K562 (cell line): ENCODE measurements around the gene FANCD2. TPM values are rescaled to one million over a fixed set of nuclear protein-coding genes. Genes with fewer than 3 reads are reported as not detected.
A peak's percentile ranks its signal among the peaks of the same experiment; 100 is the strongest.

Source experiments
- BMI1 ChIP-seq: fragments of 150-350 bp; IDR thresholded peaks from 2 replicates; pipeline ENCODE4 v1.6.1; 2014; ENCODE audit warnings: low read length
- CBFA2T2 ChIP-seq: fragments of 450-650 bp; conservative IDR thresholded peaks from 2 replicates; pipeline ENCODE4 v1.6.1; 2017; ENCODE audit warnings: mild to moderate bottlenecking
- CGGBP1 ChIP-seq: fragments of 250-450 bp; sonication (Bioruptor Pico); IDR thresholded peaks from 2 replicates; pipeline ENCODE4 v1.9.0; 2021; ENCODE audit warnings: mild to moderate bottlenecking
- CLOCK ChIP-seq: fragments of 250-450 bp; sonication (Bioruptor Pico); IDR thresholded peaks from 2 replicates; pipeline ENCODE4 v1.4.0; 2020; ENCODE audit warnings: mild to moderate bottlenecking, moderate library complexity, borderline replicate concordance
- HEY1 ChIP-seq: fragments of 250-450 bp; sonication (Bioruptor Pico); IDR thresholded peaks from 2 replicates; pipeline ENCODE4 v1.5.0; 2020; ENCODE audit warnings: mild to moderate bottlenecking, moderate library complexity, borderline replicate concordance
- HNRNPK ChIP-seq: fragments of 200-400 bp; formaldehyde crosslinking; IDR thresholded peaks from one replicate; pipeline ENCODE4 v1.6.1; 2018; ENCODE audit warnings: mild to moderate bottlenecking, low read depth, low read length; ENCODE audit not compliant: poor library complexity, severe bottlenecking
- MLLT1 ChIP-seq, 2 experiments: fragments of 450-650 bp; IDR thresholded peaks; 2 replicates each; pipeline ENCODE4 v1.6.1; 2016
- MYNN ChIP-seq, 2 experiments: sonication (generic); formaldehyde crosslinking in 1 of 2; IDR thresholded peaks; 2 replicates each; pipeline versions ENCODE4 v1.5.0 to v1.6.1; 2016 to 2020; ENCODE audit warnings: antibody characterized with exemption in 1 of 2, missing genetic modification reagents in 1 of 2
- NFRKB ChIP-seq: fragments of 450-650 bp; IDR thresholded peaks from 2 replicates; pipeline ENCODE4 v1.6.1; 2016; ENCODE audit warnings: low read depth
- NR2F6 ChIP-seq: fragments of 450-650 bp; formaldehyde crosslinking; IDR thresholded peaks from 2 replicates; pipeline ENCODE4 v1.4.0; 2020; ENCODE audit warnings: mild to moderate bottlenecking
- OTX1 ChIP-seq: fragments of 450-650 bp; formaldehyde crosslinking; IDR thresholded peaks from 2 replicates; pipeline ENCODE4 v1.4.0; 2022; ENCODE audit warnings: mild to moderate bottlenecking
- POLR2G ChIP-seq: fragments of 200-400 bp; formaldehyde crosslinking; IDR thresholded peaks from 2 replicates; pipeline ENCODE4 v1.6.1; 2017; ENCODE audit warnings: low read depth, mild to moderate bottlenecking, antibody characterized with exemption, low read length, moderate library complexity
- PRPF4 ChIP-seq: fragments of 200-400 bp; formaldehyde crosslinking; IDR thresholded peaks from one replicate; pipeline ENCODE4 v1.6.1; 2017; ENCODE audit warnings: low read length, low read depth, mild to moderate bottlenecking; ENCODE audit not compliant: insufficient read depth, poor library complexity, severe bottlenecking
- SAFB2 ChIP-seq: fragments of 200-400 bp; formaldehyde crosslinking; IDR thresholded peaks from 2 replicates; pipeline ENCODE4 v1.6.1; 2018; ENCODE audit warnings: borderline replicate concordance, low read length, low read depth, moderate library complexity; ENCODE audit not compliant: severe bottlenecking
- XRCC4 ChIP-seq: IDR thresholded peaks from one replicate; pipeline ENCODE4 v1.6.1; 2011; ENCODE audit not compliant: insufficient read depth, insufficient read length; ENCODE audit errors: extremely low read depth
- ZBTB7A ChIP-seq: IDR thresholded peaks from 2 replicates; pipeline ENCODE4 v1.6.1; 2011; ENCODE audit warnings: low read depth, mild to moderate bottlenecking, low read length, moderate library complexity, borderline replicate concordance; ENCODE audit not compliant: control insufficient read depth
- ZMIZ1 ChIP-seq, 2 experiments: fragments of 150-350 bp in 1 of 2; IDR thresholded peaks; 2 replicates each; pipeline ENCODE4 v1.6.1; 2012 to 2016; ENCODE audit warnings: low read depth in 2 of 2, low read length in 2 of 2, mild to moderate bottlenecking in 1 of 2, moderate library complexity in 1 of 2
- ZNF24 ChIP-seq: fragments of 450-650 bp; IDR thresholded peaks from 2 replicates; pipeline ENCODE4 v1.6.1; 2016
- ZNF324 ChIP-seq: fragments of 250-450 bp; sonication (Bioruptor Pico); IDR thresholded peaks from 2 replicates; pipeline ENCODE4 v1.4.0; 2020; ENCODE audit warnings: mild to moderate bottlenecking
- ZNF347 ChIP-seq: fragments of 450-650 bp; formaldehyde crosslinking; IDR thresholded peaks from 2 replicates; pipeline ENCODE4 v1.4.0; 2020; ENCODE audit warnings: low read depth, mild to moderate bottlenecking, moderate library complexity
- ZNF551 ChIP-seq: fragments of 250-450 bp; sonication (Bioruptor Pico); IDR thresholded peaks from 2 replicates; pipeline ENCODE4 v1.5.0; 2021; ENCODE audit warnings: mild to moderate bottlenecking, moderate library complexity
- polyA plus RNA-seq, 8 experiments: library from polyadenylated mRNA; depleted of rRNA in 4 of 8; stranded (reverse) in 5 of 8; unstranded in 3 of 8; fragments of >200 nt; fragmentation: Nextera tagmentation in 2 of 8; fragmentation: Illumina TruSeq in 1 of 8; extraction: Ambion mirVana in 2 of 8; extraction: Trizol in 1 of 8; gene quantifications; 2 replicates each; pipeline versions ENCODE4 v1.2.1 to v1.2.3, GENCODE V29; 2011 to 2014; ENCODE audit warnings: inconsistent platforms in 1 of 8, missing spikeins in 1 of 8
- total RNA-seq, 7 experiments: library from RNA; depleted of rRNA in 6 of 7; stranded (reverse); fragments of >200 nt in 6 of 7; fragmentation: Illumina TruSeq in 2 of 7; extraction: Trizol in 2 of 7; gene quantifications; 2 replicates each; pipeline versions ENCODE4 v1.2.1 to v1.2.3, GENCODE V29; 2011 to 2021; ENCODE audit warnings: low replicate concordance in 1 of 7

FANCD2 gene
- total and polyA plus RNA-seq, 9 of the 15 experiments (the other 6 are each of a cell fraction or from before 2014, with no cell fraction given), result 59.4 to 137 (median 96.1) TPM

- TF ChIP-seq ZMIZ1 (IDR thresholded peaks at IDR 0.05; ENCODE audit: low read depth in 2 of 2, low read length in 2 of 2) (no peak), HNRNPK (no peak), HEY1 (CRISPR knock-in tag) (no peak), CBFA2T2 (no peak), MYNN (IDR thresholded peaks at IDR 0.05) (no peak), MYNN (CRISPR knock-in tag; IDR thresholded peaks at IDR 0.05) (no peak), PRPF4 (peak; percentile 13), XRCC4 (no peak), ZNF324 (CRISPR knock-in tag) (no peak), ZNF24 (no peak), CGGBP1 (CRISPR knock-in tag) (no peak), ZNF347 (CRISPR knock-in tag) (no peak), NFRKB (peak; percentile 18; the same call in 1 of the 2 replicates), NR2F6 (CRISPR knock-in tag) (no peak), ZBTB7A (no peak), SAFB2 (no peak), OTX1 (CRISPR knock-in tag) (no peak), POLR2G (no peak), CLOCK (CRISPR knock-in tag) (no peak), BMI1 (no peak), MLLT1 (IDR thresholded peaks at IDR 0.05) (peak in 1 of 2 experiments; percentile 98; a peak in 2 of 4 replicates), ZNF551 (no peak)
These were observed 114.8 kb downstream of the FANCD2 start (continued) for GRCh38 chr3:10140996-10141546.
